GM18870 (cell line): ENCODE results near the gene GPATCH2.
A peak's percentile ranks its signal among the peaks of the same experiment; 100 is the strongest.
"Not testable (repeated sequence)": the region's sequence is repeated elsewhere in the genome, so short reads cannot be mapped to it uniquely, and the experiment has no call there.

Experiments
- ATAC-seq: cut with Tn5 transposase; IDR thresholded peaks from one replicate; pipeline ENCODE4 v1.9.1; 2021; ENCODE audit warnings: moderate library complexity; ENCODE audit not compliant: unreplicated experiment

The GPATCH2 gene

DNA sequence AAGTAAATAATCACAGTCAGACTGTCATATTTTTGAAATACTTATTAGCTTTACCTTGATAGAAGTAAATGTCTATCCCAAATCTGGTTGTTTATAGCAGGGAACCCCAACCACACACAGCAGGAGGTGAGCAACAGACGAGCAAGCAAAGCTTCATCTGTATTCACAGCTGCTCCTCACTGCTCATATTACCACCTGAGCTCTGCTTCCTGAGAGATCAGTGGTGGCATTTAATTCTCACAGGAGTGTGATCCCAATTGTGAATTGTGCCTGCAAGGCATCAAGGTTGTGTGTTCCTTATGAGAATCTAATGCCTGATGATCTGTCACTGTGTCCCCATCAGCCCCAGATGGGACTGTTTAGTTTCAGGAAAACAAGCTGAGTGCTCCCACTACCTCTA, 104.3 kb downstream of the GPATCH2 start:
- ATAC-seq = no peak

DNA sequence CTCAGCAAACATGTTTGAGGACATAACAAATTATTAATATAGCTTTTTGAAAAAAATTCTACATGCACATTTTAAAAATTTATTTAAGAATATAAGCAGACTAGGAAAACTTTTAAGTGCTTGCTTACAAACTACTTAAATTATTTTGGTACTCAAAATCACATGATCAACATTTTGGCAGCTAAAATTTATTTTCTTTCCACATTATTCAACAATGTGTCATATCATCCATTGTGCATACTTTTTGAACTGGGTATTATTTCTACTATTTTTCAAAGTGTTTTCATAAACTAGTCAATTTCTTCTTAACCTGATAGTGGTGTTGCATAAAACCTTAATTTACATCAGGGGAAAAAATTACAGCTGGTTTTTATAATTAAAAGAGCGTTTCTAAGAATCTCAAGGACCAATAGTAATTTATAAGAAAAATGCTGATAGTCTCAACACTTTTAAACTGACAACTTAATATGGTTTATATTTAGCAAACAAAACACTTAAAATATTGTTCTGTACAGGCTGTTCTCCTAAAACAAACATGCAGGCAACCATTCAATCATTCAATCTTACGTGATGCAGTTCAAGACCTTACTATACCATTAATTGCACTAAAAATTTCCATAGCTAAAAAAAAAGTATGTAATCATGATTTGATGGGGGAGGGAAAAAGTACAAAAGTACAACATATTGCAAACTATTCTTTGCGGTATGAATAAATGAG, 105.0 kb downstream of the GPATCH2 start:
- ATAC-seq = no peak

DNA sequence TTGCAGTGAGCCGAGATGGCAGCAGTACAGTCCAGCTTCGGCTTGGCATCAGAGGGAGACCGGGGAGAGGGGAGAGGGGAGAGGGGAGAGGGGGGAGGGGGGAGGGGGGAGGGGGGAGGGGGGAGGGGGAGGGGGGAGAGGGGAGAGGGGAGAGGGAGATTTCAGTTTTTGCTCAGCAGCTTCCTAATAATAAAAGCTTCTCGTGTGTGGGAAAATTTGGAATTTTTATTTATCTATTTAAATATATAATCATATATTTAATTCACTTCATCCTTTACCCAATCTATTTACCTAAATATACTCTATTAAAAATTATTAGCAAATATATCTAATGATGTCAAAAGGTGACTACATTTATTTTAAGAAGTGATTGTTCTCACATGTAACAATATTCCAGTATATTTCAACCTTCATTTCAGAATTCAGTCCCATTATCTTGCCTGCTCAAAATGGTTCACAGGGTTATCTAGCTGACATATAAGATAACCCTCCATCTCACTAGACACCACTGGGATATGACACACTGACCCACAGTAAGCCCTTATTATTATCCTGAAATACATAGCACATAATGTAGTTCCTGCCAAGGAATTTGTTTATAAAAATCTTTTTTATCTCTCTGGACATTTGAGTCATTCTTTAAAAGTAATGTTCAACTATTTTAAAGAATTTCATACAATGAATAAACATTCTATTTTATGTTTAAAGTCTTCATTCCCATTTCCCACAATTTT, 105.9 kb downstream of the GPATCH2 start:
- ATAC-seq = no peak

DNA sequence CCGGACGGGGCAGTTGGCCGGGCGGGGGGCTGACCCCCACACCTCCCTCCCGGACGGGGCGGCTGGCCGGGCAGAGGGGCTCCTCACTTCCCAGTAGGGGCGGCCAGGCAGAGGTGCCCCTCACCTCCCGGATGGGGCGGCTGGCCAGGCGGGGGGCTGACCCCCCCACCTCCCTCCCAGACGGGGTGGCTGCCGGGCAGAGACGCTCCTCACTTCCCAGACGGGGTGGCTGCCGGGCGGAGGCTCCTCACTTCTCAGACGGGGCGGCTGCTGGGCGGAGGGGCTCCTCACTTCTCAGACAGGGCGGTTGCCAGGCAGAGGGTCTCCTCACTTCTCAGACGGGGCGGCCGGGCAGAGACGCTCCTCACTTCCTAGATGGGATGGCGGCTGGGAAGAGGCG, 107.0 kb downstream of the GPATCH2 start:
- ATAC-seq = not testable (repeated sequence)

DNA sequence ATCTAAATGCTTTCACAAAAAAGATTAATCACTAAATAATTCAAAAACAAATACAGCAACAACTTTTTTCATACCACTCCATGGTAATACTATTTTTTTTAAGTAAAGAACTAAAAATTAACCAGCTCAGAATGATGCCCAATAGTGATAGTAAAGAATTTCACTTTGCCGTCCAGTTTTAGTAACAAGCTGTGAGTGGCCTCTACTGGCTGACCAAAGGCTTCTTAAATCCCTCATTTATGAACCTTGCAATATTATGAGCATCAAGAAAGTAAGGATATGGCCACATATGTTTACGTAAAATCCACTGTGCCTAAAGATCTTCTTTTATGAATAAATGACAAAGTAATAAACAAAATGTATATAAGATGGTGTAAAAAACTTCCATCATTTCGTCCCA, 108.6 kb downstream of the GPATCH2 start:
- no peak for ATAC-seq

DNA sequence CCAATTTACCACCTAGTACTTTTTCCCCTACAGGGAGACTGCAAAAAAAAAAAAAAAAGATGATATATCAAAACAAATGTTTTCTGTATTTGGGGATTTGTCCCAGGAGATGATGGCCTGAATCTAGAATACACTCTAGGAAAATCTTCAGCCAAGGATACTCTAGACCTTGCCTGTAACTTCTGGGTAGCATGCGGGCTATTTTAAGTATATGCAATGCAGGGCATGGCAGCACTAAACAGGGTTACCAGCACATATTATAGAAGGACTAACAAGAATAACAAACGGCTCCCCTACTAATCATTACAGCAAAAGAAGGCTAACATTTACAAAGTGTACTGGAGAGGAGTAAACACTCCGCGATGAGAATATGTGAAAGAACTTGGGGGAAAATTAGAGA, 109.6 kb downstream of the GPATCH2 start:
- no peak for ATAC-seq

DNA sequence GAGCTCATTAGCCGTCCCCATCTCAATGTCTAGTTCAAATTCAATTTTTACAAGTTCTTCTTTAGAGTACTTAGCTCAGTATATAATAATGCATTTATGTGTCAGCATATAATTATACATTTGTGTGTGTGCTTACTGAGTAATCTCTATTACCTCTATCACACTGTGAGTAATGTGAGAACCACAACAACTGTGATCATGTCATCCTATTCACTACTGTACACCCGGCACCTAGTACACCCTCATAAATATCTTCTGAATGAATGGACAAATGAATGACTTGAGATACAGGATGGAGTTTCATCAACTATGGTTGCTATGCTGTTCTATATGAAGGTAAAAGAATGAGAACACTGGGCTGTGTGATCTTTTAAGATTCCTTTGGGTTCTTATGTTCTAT, 124.0 kb downstream of the GPATCH2 start:
- ATAC-seq = no peak

DNA sequence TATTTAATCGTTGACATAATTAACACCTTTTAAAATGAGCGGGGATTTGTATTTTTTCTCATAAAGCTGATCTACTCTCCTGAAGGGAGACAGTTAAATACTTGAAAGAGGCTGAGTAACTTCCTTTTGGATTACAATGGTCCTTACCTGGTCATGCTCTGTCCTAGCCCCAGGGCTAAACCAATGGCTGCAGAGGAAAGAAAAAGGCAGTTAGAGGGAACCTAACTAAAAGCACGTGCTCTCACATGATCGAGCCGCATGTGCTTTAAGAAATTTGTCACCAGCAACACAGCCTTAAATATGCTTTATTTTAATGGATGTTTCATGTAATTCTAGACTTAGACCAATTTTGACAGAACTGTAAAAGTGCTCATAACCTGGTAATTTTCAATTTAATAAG, 132.7 kb downstream of the GPATCH2 start:
- ATAC-seq = no peak

DNA sequence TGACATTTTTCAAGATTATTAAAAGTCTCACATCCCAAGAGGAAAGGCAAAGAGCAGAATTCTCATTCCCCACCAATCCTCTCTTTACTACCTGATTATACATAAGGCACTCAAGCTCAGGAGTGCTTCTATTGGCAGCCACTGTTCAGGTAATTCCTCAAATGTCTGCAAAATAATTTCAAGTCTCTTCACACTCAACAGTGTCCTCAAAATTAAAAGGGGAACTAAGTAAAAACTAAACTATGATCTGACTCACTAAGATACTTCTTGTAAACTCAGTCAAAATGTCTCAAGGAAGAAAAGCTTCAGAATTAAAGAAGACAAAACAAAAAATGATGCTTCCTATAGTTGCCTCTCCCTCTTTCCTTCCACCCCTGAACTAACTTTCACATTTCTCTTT, 135.6 kb downstream of the GPATCH2 start:
- peak; percentile 92 for ATAC-seq

DNA sequence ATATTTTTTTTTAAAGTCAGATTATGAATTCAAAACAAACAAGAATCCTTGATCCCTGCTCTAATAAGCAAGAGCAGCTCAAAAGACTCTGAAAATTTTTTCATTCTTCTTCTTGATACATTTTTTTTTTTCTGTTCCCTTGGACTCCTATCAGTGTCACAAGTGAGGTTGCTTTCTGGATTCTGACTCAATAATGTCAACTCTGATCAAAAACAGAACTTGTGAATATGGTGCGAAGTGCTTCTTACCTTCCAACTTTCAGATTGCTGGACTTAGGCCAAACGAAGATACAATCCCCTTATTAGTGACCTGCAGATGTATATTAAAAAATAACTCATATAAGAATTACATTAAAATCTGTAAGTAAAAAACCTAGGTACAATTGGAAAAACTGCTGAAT, 136.1 kb downstream of the GPATCH2 start:
- ATAC-seq = peak; percentile 77

DNA sequence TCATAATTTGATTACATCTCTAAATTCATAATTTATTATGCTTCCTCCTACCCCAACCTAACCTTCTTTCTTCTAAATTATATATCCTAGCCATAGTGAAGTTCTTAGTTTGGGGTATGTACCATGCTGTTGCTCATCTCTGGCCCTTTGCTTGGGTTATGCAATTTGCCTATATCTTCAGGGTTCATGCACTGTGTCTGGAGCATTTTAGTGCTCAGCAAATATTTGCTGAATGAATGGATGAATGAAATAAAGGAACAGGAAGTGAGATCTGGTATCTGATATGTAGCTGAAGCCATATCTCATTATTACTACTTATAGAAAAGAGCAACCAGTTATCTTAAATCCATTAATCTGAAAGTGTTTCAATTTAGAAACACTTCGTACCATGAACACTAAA, 137.6 kb downstream of the GPATCH2 start:
- ATAC-seq = no peak

DNA sequence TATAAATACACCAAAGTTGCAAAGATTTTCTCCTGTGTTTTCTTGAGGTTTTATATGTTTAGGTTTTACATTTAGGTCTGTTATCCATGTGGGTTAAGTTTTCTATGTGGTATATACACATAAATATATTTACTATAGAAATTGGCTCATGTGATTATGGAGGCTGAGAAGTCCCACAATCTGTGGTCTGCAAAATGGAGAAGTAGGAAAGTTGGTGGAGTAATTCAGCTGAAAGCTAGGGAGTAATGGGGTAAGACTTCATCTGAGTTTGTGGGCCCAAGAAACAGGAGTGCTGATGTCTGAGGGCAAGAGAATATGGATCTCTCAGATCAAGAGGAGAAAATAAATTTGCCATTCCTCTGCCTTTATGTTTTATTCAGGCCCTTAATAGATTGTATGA, 146.0 kb downstream of the GPATCH2 start:
- ATAC-seq = no peak

DNA sequence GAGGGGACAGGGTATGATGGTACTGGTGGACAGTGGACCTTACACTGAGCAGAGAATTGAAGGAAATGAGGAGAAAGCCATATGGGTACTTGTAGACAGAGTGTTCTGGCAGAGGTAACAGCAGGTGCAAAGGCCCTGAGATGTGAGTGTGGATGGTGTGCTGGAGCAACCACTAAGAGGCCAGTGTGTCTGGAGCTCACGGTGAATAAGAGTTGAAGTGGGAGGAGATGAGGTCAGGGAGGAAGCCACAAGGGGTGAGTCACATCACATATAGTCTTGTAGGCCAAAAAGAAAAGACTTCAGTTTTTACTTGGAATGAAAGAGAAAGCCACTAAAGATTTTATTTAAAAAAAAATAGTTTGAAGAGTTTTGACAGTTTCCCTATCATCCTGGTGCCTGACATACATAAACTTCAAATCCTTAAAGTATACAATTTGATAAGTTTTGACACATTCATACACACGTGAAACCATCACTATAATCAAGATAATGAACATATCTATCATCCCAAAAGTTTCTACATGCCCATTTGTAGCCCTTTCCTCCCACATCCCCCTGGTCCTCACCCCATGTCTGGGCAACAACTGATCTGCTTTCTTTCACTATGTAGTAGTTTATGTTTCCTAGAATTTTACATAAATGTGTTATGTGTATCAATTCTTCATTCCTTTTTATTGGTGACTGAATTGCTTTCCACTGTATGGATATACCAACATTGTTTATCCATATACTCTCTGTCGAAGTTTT, 148.4 kb downstream of the GPATCH2 start:
- ATAC-seq = peak; percentile 99

DNA sequence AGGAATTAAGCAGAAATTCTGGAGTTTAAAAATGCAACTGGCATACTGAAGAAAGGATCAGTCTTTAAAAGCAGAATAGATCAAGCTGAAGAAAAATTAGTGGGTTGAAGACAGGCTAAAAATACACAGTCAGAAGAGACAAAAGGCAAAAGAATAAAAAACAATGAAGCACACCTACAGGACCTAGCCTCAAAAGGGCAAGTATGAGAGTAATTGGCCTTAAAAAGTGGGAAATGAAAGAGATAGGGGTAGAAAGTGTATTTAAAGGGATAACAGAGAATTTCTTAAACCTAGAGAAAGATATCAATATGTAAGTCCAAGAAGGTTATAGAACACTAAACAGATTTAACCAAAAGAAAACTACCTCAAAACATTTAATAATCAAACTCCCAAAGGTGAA, 152.4 kb downstream of the GPATCH2 start:
- ATAC-seq = no peak

DNA sequence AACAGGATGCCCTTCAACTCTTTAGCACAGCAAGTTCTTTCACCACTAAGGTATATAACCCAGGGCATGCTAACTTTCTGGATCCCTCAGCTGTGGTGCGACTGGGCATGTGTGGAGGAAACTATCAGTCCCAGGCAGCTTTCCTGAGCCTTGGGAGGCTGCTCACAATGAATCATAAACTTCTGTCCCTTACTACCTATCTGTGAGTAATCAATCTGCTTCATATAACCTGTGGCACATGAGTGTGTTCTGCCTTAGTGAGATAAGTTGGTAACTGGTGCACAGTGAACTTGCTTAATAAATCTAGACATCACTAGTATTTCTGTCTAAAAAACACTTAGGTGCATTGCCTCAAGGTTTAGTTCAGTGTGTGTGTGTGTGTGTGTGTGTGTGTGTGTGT, 158.0 kb downstream of the GPATCH2 start:
- ATAC-seq = no peak

DNA sequence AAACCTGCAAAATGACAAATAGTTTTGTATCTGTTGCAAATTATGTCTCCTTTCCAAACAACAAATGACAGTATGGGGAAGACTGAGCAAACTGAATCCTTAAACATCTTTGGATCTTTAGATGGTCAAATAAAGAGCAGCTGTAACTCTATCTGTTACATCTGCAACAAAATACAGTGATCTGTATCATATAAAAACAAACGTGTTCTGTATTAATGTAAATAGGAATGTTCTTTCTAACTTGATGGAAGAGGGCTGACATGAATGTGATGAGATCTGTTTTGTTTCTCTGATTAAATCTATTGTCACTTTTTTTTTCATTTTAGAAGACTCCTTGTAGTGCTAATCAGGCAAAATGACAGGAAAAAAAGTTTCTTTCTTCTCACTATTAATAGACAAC, 159.5 kb downstream of the GPATCH2 start:
- ATAC-seq = no peak

DNA sequence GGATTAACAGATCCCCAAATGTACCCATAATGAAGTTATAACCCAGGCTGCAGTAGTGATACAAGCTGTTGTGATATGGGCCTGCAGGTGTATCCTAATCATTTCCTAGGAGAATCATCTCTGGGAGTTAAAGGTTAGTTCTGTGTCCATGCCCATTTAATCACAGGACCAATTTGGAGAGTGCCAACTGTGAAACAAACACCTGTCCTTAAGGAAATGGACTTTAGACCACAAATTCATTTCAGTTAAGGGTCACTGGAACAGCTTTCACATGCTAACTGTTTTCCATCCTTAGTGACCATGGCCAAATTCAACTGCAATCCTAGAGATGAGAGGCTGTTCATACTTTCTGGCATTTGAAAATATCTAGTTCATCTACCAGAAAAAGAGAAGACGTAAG, 160.9 kb downstream of the GPATCH2 start:
- ATAC-seq = no peak

DNA sequence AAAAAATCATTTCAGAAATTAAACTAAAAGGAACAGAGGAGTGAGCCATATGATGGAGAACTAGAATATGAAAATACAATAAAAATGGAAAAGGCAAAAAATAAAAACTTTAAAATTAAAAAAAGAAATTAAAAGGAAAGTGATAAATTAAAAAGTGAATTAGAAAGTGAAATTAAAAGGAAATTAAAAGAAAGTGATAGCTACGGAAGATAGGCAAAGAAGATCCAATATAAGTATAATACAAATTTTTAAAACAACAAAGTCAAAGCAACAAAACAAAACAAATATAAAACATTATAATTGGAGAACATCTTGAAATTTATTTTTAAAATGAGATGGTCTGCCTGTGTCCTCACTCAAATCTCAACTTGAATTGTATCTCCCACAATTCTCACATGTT, 165.8 kb downstream of the GPATCH2 start:
- no peak for ATAC-seq

DNA sequence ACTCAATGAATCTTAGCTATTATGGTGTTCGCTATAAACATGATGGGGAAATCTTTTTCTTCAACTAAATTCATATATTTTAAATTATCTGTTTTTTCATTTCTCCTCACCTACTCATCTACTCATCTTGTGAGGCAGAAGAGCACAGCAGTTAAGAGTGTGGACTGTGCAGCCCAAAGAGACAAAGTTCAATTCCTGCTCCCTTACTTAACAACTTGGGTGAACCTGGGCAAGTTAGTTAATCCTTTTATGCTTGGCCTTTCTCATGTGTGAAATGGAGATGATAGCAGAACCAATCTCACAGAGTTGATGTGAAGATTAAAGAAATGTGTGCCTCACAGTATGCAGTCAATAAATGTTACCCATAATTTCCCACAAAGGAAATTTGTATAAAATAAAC, 168.2 kb downstream of the GPATCH2 start:
- no peak for ATAC-seq

DNA sequence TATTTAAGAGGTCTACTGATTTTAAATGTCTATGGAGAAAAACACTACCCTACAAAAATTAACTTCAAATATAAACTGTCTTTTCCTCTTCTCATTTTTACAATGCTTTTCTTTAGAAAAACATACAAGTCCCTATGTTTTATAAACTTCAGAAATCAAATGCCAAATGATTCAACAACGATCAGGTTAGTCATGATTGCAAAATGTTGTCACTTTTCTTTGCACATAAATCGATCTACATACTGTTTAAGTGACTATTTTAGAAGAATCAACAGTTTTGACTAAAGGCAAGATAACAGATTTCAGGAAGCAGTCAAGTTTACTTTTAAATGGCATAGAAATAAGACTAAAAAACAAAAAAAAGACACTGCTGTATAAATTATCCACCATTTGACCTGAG, 168.7 kb downstream of the GPATCH2 start:
- ATAC-seq = no peak

DNA sequence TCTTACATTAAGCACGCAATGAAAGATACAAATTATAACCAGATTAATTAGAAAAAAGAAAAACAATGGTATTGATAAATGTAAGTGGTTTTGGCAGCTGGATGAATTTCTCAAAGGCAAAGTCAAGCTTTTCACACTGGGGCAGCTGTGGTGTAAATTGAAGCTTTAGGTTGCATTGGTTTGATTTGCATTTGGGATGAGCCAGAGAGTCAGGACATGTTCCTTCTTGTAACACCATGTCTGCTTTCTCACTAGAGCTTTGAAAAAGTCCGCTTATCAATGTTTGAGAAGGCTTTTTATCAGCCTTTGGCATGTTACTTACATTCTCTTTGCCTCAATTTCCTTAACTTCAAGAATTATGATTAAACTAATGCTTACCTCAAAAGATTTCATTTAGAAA, 173.9 kb downstream of the GPATCH2 start:
- no peak for ATAC-seq

DNA sequence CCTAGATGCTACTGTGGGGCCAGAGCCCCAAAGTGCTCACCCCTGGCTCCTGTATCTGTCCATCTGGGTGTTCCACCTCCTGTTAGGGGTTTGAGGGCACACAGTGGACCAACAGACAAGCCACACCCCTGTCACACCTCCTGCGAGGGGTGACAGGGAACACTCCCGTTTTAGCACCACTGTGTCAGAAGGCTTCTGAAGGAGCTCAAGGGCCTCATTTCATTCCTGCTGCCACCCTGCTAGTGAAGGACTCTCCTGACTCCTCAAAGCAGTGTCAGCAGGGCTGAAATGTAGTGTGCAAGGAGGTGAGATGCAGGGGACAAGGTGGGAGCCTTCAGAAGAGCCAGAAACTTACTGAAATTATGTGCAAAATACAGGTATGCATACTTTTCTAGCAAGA, 174.6 kb downstream of the GPATCH2 start:
- ATAC-seq = no peak
